GM23338 (cell line): ENCODE measurements around the gene CDH12. TPM values are rescaled to one million over a fixed set of nuclear protein-coding genes. Genes with fewer than 3 reads are reported as not detected.

ENCODE experiments used
- ATAC-seq: fragments of 200-7000 bp; cut with Tn5 transposase; 3 replicates; pipeline ENCODE4 v1.9.1; 2020
- DNase-seq: peaks from one replicate; pipeline ENCODE4 v3.0.0-alpha.2; 2015; ENCODE audit warnings: low spot score
- H2AFZ ChIP-seq: fragments of 200-600 bp; sonication (generic); 2 replicates; pipeline ENCODE4 v1.8.0; 2016; ENCODE audit warnings: antibody characterized with exemption, mild to moderate bottlenecking, moderate library complexity
- H3F3A ChIP-seq: fragments of 200-600 bp; sonication (generic); replicated peaks from 2 replicates; pipeline ENCODE4 v1.8.0; 2017; ENCODE audit warnings: antibody characterized with exemption, mixed run types, low read depth
- H3K27ac ChIP-seq: fragments of 200-600 bp; sonication (generic); 2 replicates; pipeline ENCODE4 v1.6.1; 2016; ENCODE audit warnings: low read depth
- H3K27me3 ChIP-seq: fragments of 200-600 bp; sonication (generic); 2 replicates; pipeline ENCODE4 v1.8.0; 2016; ENCODE audit warnings: mild to moderate bottlenecking, mixed run types, moderate library complexity; ENCODE audit not compliant: insufficient read depth
- H3K36me3 ChIP-seq: fragments of 200-600 bp; sonication (generic); 2 replicates; pipeline ENCODE4 v1.8.0; 2016; ENCODE audit warnings: mild to moderate bottlenecking; ENCODE audit not compliant: insufficient read depth
- H3K4me1 ChIP-seq: fragments of 200-600 bp; sonication (generic); 2 replicates; pipeline ENCODE4 v1.8.0; 2016; ENCODE audit warnings: mild to moderate bottlenecking, moderate library complexity; ENCODE audit not compliant: insufficient read depth
- H3K4me2 ChIP-seq: fragments of 200-600 bp; sonication (generic); 2 replicates; pipeline ENCODE4 v1.7.1; 2017; ENCODE audit warnings: mixed run types
- H3K4me3 ChIP-seq: fragments of 200-600 bp; sonication (generic); 2 replicates; pipeline ENCODE4 v1.6.1; 2016; ENCODE audit warnings: mixed run types
- H3K79me2 ChIP-seq: fragments of 200-600 bp; sonication (generic); replicated peaks from 2 replicates; pipeline ENCODE4 v1.8.0; 2017; ENCODE audit warnings: mild to moderate bottlenecking; ENCODE audit not compliant: insufficient read depth
- H3K9me2 ChIP-seq: fragments of 200-600 bp; sonication (generic); 2 replicates; pipeline ENCODE4 v1.8.0; 2017; ENCODE audit not compliant: insufficient read depth
- H4K20me1 ChIP-seq: fragments of 200-600 bp; sonication (generic); replicated peaks from 2 replicates; pipeline ENCODE4 v1.8.0; 2017; ENCODE audit warnings: mild to moderate bottlenecking; ENCODE audit not compliant: insufficient read depth
- H3K27ac Mint-ChIP-seq: 2 replicates; pipeline ENCODE4 v1.8.0; 2020; ENCODE audit warnings: inconsistent platforms, mild to moderate bottlenecking, moderate library complexity, mixed read lengths
- H3K27me3 Mint-ChIP-seq: 3 replicates; pipeline ENCODE4 v1.8.0; 2022; ENCODE audit warnings: low read depth, mild to moderate bottlenecking, moderate library complexity, mixed read lengths, inconsistent platforms; ENCODE audit not compliant: insufficient read depth, poor library complexity
- H3K36me3 Mint-ChIP-seq: 3 replicates; pipeline ENCODE4 v1.8.0; 2021; ENCODE audit warnings: low read depth, mild to moderate bottlenecking, inconsistent platforms, moderate library complexity, mixed read lengths
- H3K4me1 Mint-ChIP-seq: 3 replicates; pipeline ENCODE4 v1.8.0; 2020; ENCODE audit warnings: mild to moderate bottlenecking, inconsistent platforms, mixed read lengths
- H3K4me3 Mint-ChIP-seq: 3 replicates; pipeline ENCODE4 v1.8.0; 2021; ENCODE audit warnings: moderate library complexity, mild to moderate bottlenecking, inconsistent platforms, mixed read lengths
- H3K9me3 Mint-ChIP-seq: 3 replicates; pipeline ENCODE4 v1.8.0; 2020; ENCODE audit warnings: moderate library complexity, mild to moderate bottlenecking, inconsistent platforms, mixed read lengths
- ETS1 ChIP-seq: IDR thresholded peaks from 2 replicates; pipeline ENCODE4 v1.6.1; 2016; ENCODE audit warnings: antibody characterized with exemption
- EZH2 ChIP-seq: fragments of 200-600 bp; sonication (generic); IDR thresholded peaks from one replicate; pipeline ENCODE4 v1.8.0; 2017; ENCODE audit warnings: antibody characterized with exemption, mild to moderate bottlenecking, low read depth; ENCODE audit not compliant: unreplicated experiment
- EZH2phosphoT487 ChIP-seq: fragments of 200-600 bp; sonication (generic); IDR thresholded peaks from one replicate; pipeline ENCODE4 v1.8.1; 2018; ENCODE audit warnings: antibody characterized with exemption; ENCODE audit not compliant: unreplicated experiment
- NANOG ChIP-seq: IDR thresholded peaks from 2 replicates; pipeline ENCODE4 v1.6.1; 2016; ENCODE audit warnings: antibody characterized with exemption, borderline replicate concordance
- POLR2AphosphoS5 ChIP-seq: IDR thresholded peaks from 2 replicates; pipeline ENCODE4 v1.6.1; 2016; ENCODE audit warnings: antibody characterized with exemption, low read depth
- STAT1 ChIP-seq: IDR thresholded peaks from one replicate; pipeline ENCODE4 v1.6.1; 2016; ENCODE audit warnings: antibody characterized with exemption; ENCODE audit not compliant: unreplicated experiment
- ZNF114 ChIP-seq: fragments of 250-450 bp; sonication (Bioruptor Pico); IDR thresholded peaks from 2 replicates; pipeline ENCODE4 v1.5.0; 2020; ENCODE audit warnings: mild to moderate bottlenecking, moderate library complexity
- ZNF331 ChIP-seq: fragments of 250-450 bp; sonication (Bioruptor Pico); IDR thresholded peaks from 2 replicates; pipeline ENCODE4 v1.5.0; 2020; ENCODE audit warnings: low read depth, mild to moderate bottlenecking, moderate library complexity
- polyA plus RNA-seq: library from polyadenylated mRNA; unstranded; fragments of >200 nt; fragmentation: Nextera tagmentation; extraction: Ambion mirVana; gene quantifications from 2 replicates; pipeline ENCODE4 v1.2.1, GENCODE V29; 2016
- total RNA-seq: library from RNA; depleted of rRNA; stranded (reverse); fragments of >200 nt; shearing (Covaris generic); gene quantifications from 2 replicates; pipeline ENCODE4 v1.2.3, GENCODE V29; 2014
- TF ChIP-seq, protein P1 (sequence below), 2 experiments: fragments of 200-600 bp in 1 of 2; sonication (generic) in 1 of 2; conservative IDR thresholded peaks; 2 replicates each; pipeline versions ENCODE4 v1.5.1 to v1.6.1; 2016 to 2017; ENCODE audit warnings: antibody characterized with exemption in 2 of 2, low read depth in 2 of 2, mild to moderate bottlenecking in 2 of 2, moderate library complexity in 1 of 2
- TF ChIP-seq, protein P2 (sequence below): fragments of 250-450 bp; sonication (Bioruptor Pico); IDR thresholded peaks from 2 replicates; pipeline ENCODE4 v1.5.0; 2020; ENCODE audit warnings: mild to moderate bottlenecking, moderate library complexity

Gene CDH12
- total and polyA plus RNA-seq, 2 experiments from 2014 or later, result not detected

DNA sequence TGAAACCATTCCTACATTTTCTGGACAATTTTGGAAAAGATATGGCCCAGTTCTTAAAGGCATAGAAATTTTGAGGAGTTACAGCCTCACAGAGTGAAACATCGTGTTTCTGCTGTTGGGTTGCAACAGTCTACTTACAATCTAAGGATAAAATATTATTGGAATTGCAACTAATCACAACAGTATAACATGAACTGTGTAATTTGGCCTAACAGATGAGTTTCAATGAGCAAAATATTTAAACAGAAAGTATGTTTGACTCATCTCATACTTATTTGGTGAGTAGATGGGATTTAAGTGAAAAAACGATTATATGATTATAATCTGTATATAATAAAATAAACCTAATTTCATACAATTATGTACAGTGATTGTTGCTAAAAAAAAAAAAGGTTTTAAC is 1061.8 kb downstream of the CDH12 start (continued):
- no peak for TF ChIP-seq ETS1
- TF ChIP-seq POLR2AphosphoS5, result no peak
- TF ChIP-seq, protein P1, sequence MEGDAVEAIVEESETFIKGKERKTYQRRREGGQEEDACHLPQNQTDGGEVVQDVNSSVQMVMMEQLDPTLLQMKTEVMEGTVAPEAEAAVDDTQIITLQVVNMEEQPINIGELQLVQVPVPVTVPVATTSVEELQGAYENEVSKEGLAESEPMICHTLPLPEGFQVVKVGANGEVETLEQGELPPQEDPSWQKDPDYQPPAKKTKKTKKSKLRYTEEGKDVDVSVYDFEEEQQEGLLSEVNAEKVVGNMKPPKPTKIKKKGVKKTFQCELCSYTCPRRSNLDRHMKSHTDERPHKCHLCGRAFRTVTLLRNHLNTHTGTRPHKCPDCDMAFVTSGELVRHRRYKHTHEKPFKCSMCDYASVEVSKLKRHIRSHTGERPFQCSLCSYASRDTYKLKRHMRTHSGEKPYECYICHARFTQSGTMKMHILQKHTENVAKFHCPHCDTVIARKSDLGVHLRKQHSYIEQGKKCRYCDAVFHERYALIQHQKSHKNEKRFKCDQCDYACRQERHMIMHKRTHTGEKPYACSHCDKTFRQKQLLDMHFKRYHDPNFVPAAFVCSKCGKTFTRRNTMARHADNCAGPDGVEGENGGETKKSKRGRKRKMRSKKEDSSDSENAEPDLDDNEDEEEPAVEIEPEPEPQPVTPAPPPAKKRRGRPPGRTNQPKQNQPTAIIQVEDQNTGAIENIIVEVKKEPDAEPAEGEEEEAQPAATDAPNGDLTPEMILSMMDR (conservative IDR thresholded peaks at IDR 0.05; ENCODE audit: low read depth in 2 of 2), result no peak
- TF ChIP-seq STAT1, result no peak
- no peak for TF ChIP-seq NANOG

DNA sequence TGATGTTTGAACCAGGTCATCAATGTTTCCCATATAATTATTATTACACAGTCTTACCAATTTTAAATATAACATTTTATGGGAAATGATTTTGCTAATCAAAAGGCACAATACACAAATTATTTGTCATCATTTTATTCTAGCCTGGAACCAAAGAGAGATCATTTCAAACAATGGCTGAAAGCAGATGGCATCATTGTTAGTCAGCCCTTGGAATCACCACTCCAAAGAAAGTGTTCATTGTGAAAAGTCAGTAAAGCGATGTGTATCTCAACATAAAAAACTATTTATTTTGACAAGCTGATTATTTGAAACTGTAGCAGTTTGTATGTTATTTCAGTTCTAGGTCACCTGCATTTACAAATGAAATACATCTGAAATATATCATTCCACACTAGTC is 1068.7 kb downstream of the CDH12 start:
- Histone ChIP-seq H4K20me1 (no peaks in the 10 kb centered on the region), H3K4me2 (no peak overlapping the region), H3K79me2 (no peaks in the 10 kb centered on the region), H3F3A (no peaks in the 10 kb centered on the region), H3K4me3 (no peak overlapping the region), H2AFZ (no peak overlapping the region), H3K36me3 (no peaks in the 10 kb centered on the region), H3K27ac (no peak overlapping the region), H3K27me3 (no peaks in the 10 kb centered on the region), H3K9me2 (no peaks in the 10 kb centered on the region), H3K4me1 (no peaks in the 10 kb centered on the region)
- no peaks in the 10 kb centered on the region for H3K4me1 Mint-ChIP-seq
- H3K36me3 Mint-ChIP-seq, result no peaks in the 10 kb centered on the region
- H3K27ac Mint-ChIP-seq, result no peak overlapping the region
- no peak for ATAC-seq
- peaks cover 2% of the 10 kb centered on the region for H3K27me3 Mint-ChIP-seq
- H3K9me3 Mint-ChIP-seq, result no peaks in the 10 kb centered on the region
- no peak for DNase-seq
- H3K4me3 Mint-ChIP-seq, result no peak overlapping the region
- TF ChIP-seq ETS1 (no peak), ZNF331 (CRISPR knock-in tag) (no peak), STAT1 (no peak), NANOG (no peak), EZH2 (no peak), POLR2AphosphoS5 (no peak), EZH2phosphoT487 (no peak), ZNF114 (CRISPR knock-in tag) (no peak)
- TF ChIP-seq, protein P2, sequence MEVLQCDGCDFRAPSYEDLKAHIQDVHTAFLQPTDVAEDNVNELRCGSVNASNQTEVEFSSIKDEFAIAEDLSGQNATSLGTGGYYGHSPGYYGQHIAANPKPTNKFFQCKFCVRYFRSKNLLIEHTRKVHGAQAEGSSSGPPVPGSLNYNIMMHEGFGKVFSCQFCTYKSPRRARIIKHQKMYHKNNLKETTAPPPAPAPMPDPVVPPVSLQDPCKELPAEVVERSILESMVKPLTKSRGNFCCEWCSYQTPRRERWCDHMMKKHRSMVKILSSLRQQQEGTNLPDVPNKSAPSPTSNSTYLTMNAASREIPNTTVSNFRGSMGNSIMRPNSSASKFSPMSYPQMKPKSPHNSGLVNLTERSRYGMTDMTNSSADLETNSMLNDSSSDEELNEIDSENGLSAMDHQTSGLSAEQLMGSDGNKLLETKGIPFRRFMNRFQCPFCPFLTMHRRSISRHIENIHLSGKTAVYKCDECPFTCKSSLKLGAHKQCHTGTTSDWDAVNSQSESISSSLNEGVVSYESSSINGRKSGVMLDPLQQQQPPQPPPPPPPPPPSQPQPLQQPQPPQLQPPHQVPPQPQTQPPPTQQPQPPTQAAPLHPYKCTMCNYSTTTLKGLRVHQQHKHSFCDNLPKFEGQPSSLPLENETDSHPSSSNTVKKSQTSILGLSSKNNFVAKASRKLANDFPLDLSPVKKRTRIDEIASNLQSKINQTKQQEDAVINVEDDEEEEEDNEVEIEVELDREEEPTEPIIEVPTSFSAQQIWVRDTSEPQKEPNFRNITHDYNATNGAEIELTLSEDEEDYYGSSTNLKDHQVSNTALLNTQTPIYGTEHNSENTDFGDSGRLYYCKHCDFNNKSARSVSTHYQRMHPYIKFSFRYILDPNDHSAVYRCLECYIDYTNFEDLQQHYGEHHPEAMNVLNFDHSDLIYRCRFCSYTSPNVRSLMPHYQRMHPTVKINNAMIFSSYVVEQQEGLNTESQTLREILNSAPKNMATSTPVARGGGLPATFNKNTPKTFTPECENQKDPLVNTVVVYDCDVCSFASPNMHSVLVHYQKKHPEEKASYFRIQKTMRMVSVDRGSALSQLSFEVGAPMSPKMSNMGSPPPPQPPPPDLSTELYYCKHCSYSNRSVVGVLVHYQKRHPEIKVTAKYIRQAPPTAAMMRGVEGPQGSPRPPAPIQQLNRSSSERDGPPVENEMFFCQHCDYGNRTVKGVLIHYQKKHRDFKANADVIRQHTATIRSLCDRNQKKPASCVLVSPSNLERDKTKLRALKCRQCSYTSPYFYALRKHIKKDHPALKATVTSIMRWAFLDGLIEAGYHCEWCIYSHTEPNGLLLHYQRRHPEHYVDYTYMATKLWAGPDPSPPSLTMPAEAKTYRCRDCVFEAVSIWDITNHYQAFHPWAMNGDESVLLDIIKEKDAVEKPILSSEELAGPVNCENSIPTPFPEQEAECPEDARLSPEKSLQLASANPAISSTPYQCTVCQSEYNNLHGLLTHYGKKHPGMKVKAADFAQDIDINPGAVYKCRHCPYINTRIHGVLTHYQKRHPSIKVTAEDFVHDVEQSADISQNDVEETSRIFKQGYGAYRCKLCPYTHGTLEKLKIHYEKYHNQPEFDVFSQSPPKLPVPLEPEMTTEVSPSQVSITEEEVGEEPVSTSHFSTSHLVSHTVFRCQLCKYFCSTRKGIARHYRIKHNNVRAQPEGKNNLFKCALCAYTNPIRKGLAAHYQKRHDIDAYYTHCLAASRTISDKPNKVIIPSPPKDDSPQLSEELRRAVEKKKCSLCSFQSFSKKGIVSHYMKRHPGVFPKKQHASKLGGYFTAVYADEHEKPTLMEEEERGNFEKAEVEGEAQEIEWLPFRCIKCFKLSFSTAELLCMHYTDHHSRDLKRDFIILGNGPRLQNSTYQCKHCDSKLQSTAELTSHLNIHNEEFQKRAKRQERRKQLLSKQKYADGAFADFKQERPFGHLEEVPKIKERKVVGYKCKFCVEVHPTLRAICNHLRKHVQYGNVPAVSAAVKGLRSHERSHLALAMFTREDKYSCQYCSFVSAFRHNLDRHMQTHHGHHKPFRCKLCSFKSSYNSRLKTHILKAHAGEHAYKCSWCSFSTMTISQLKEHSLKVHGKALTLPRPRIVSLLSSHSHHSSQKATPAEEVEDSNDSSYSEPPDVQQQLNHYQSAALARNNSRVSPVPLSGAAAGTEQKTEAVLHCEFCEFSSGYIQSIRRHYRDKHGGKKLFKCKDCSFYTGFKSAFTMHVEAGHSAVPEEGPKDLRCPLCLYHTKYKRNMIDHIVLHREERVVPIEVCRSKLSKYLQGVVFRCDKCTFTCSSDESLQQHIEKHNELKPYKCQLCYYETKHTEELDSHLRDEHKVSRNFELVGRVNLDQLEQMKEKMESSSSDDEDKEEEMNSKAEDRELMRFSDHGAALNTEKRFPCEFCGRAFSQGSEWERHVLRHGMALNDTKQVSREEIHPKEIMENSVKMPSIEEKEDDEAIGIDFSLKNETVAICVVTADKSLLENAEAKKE (CRISPR knock-in tag), result no peak
- TF ChIP-seq, protein P1 (conservative IDR thresholded peaks at IDR 0.05; ENCODE audit: low read depth in 2 of 2), result no peak
